SH-SY5Y (cell line): ENCODE measurements around the gene RPL18.

Source experiments
- GATA2 ChIP-seq: IDR thresholded peaks from 2 replicates; pipeline ENCODE4 v1.6.1; 2011; ENCODE audit warnings: mild to moderate bottlenecking, low read depth, low read length
- GATA3 ChIP-seq: IDR thresholded peaks from 2 replicates; pipeline ENCODE4 v1.6.1; 2011; ENCODE audit warnings: low read depth, mild to moderate bottlenecking, low read length, moderate library complexity

- no peak for TF ChIP-seq GATA2
- TF ChIP-seq GATA3, result no peak
Observed at GRCh38 chr19:48615231-48616040, 3.5 kb downstream of the RPL18 start.
